ENCODE results near the gene GSG1L2.

The GSG1L2 gene

GRCh38 chr17:9760266-9760665 lies 61.6 kb downstream of the GSG1L2 start:
- H3K4me3 ChIP-seq = no peak overlapping the region
- DNase-seq (ENCODE audit: low read depth, low spot score) = no peak
- H3K27ac ChIP-seq = no peak overlapping the region

GRCh38 chr17:9755083-9755482 lies 66.8 kb downstream of the GSG1L2 start:
- TF ChIP-seq POLR2AphosphoS5 (IDR thresholded peaks at IDR 0.05; ENCODE audit: borderline replicate concordance, low read depth, low read length) (no peak), EZH2 (IDR thresholded peaks at IDR 0.05) (no peak), FOXP2 (optimal IDR thresholded peaks at IDR 0.05; ENCODE audit: control extremely low read depth, extremely low read length, insufficient read depth) (no peak)
- DNase-seq (ENCODE audit: low read depth, low spot score) = no peak
- H3K9ac ChIP-seq (ENCODE audit: insufficient read length) = no peak overlapping the region
- H3K27ac ChIP-seq = no peak overlapping the region
- no peaks in the 10 kb centered on the region for H3K36me3 ChIP-seq (ENCODE audit: insufficient read depth, low read length)
- no peak overlapping the region for H3K4me3 ChIP-seq
- no peaks in the 10 kb centered on the region for H3K9me3 ChIP-seq (ENCODE audit: low read depth, low read length)

More at GRCh38 chr17:9760266-9760665, 61.6 kb downstream of the GSG1L2 start:
- H3K36me3 ChIP-seq (ENCODE audit: insufficient read depth, low read length) = no peaks in the 10 kb centered on the region
- no peak overlapping the region for H3K9ac ChIP-seq (ENCODE audit: insufficient read length)
- H3K9me3 ChIP-seq (ENCODE audit: low read depth, low read length) = no peaks in the 10 kb centered on the region
- no peak for TF ChIP-seq EZH2 (IDR thresholded peaks at IDR 0.05)
- no peak for TF ChIP-seq POLR2AphosphoS5 (IDR thresholded peaks at IDR 0.05; ENCODE audit: borderline replicate concordance, low read depth, low read length)
- TF ChIP-seq FOXP2 (optimal IDR thresholded peaks at IDR 0.05; ENCODE audit: control extremely low read depth, extremely low read length, insufficient read depth) = no peak
